Lung microvascular endothelial cell (primary cell): Measurements from ENCODE around the gene BCL10. TPM values are rescaled to one million over a fixed set of nuclear protein-coding genes. Genes with fewer than 3 reads are reported as not detected.
"Not testable (repeated sequence)": the region's sequence is repeated elsewhere in the genome, so short reads cannot be mapped to it uniquely, and the experiment has no call there.

Experiments
- DNase-seq, 2 donors: peaks; one replicate each; pipeline versions ENCODE4 v3.0.0 to v3.0.0-alpha.2; 2010; ENCODE audit warnings: low read depth in 2 of 2
- total RNA-seq: library from RNA; depleted of rRNA; stranded (reverse); fragments of >200 nt; gene quantifications from 2 replicates; pipeline ENCODE4 v1.2.1, GENCODE V29; 2014

The BCL10 gene
- total RNA-seq, 1 donor from 2014 or later = 92.5 TPM

- no peak for DNase-seq
Observed at GRCh38 chr1:85268801-85269585, 7.4 kb downstream of the BCL10 start.

GRCh38 chr1:85267313-85267712 lies 9.1 kb downstream of the BCL10 start:
- DNase-seq = no peak

- DNase-seq = no peak
Observed at GRCh38 chr1:85264150-85264549, 12.3 kb downstream of the BCL10 start.

- no peak for DNase-seq
Observed at GRCh38 chr1:85262985-85263384, 13.4 kb downstream of the BCL10 start.

DNA sequence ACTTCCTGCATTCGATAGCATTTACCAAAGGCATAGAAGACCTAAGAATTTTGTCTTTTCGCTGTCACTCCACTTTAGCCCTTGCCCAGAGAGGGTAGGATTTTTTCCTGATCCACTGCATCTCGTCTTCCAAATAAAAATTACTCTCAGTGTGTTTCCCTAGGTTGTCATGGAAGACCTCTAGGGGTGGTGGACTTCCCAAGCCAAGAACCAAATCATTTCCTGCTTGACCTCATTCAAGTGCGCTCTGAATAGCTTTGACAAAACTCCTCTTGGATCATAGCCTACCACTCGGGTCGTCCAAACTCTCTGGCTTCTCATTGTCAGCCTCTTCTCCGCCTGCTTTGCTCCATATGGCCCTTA lies 16.5 kb downstream of the BCL10 start:
- DNase-seq = peak; percentile 28 to 86

GRCh38 chr1:85259118-85259911 lies 17.1 kb downstream of the BCL10 start, which contains the start of gene C1orf52:
Gene C1orf52, minus strand, starts transcription at chr1:85259662. Its CDS starts 29 bp downstream, at chr1:85259633.
- peak; percentile 94 to 95 for DNase-seq

- DNase-seq = no peak
Observed at GRCh38 chr1:85258536-85259117, 17.8 kb downstream of the BCL10 start.

DNA sequence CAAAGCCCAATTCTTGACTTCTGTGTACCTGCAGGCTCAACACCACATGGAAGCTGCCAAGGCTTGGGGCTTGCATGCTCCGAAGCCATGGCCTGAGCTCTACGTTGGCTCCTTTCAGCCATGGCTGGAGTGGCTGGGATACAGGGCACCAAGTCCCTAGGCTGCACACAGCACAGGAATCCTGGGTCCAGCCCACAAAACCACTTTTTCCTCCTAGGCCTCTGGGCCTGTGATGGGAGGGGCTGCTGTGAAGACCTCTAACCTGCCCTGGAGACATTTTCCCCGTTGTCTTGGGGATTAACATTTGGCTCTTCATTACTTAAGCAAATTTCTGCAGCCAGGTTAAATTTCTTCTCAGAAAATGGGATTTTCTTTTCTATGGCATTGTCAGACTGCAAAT lies 27.4 kb downstream of the BCL10 start:
- not testable (repeated sequence) for DNase-seq

DNA sequence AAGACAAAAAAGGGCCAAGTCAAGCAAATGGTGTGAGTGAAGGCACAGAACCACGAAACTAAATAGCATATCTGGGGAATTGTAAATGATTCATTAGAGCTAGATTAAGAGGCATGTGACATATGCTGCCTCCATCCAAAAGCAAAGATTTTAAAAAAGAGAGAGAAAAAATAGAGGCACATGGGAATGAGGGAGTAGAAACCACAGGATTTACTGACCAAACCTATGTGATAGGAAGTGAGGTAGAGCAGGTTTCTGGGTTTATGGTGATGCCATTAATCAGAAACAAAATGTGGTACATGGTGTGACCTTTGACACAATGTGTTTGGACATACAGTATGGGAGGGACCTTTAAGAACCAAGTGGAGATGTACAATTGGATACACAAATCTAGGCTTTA lies 30.5 kb downstream of the BCL10 start:
- DNase-seq = no peak

GRCh38 chr1:85245456-85245855 lies 31.0 kb downstream of the BCL10 start:
- DNase-seq = no peak

DNA sequence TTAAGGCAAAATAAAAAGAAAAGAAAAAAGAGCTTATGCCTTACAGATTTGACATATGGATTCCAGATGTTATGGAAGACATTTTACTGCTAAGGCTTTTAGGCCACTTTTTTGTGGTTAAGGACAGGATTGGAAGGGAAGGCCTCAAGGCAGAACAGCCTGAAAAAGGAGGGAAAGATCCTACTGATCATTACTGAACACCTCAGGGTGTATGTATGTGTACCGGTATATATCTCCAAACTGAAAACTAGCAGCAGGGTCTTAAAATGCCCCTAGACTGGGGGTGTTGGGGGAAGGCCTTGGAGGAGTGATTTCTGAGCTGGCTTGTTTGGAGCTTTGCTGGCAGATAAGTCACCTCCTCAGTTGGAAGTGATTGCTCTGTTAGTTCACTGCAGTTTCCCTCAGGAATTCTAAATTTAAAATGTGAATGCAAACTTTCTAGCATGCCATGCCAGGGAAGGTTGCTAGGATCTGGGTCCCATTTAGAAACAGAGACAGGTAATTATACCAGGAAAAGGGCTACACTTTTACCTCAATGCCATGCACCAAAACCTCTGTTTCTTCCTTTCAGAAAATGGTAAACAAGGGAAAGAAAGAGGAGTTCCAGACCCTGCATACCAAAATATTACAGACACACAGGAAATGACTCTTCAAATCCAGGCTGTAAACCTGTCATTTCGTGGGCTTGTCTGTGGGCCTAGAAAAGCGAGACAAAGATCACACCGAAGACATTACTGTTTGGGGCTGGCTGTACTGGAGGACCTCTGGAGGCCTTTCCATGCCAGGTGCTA lies 32.0 kb downstream of the BCL10 start:
- DNase-seq = peak; percentile 28 to 45

- DNase-seq = no peak
Observed at GRCh38 chr1:85243372-85243771, 33.1 kb downstream of the BCL10 start.

DNA sequence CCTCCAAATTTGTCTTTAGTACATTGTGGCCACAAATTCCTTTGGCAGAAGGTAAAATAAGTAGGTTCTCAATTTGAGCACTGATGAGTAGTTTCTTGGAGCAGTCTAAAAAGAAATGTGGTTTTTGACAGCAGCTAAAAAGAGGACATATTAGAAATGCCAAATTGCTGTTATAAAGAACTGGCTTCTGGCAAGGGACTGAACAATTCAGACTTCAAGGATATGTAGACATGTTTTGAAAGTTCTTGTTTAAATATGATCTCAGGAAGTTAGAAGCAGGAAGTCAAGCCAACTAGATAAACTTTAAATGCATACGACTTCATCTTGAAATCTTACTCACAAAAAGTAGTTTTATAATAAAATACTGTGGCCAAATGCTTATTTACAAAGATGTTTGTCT lies 35.8 kb downstream of the BCL10 start:
- DNase-seq = peak in 1 of 2 donors; percentile 14

DNA sequence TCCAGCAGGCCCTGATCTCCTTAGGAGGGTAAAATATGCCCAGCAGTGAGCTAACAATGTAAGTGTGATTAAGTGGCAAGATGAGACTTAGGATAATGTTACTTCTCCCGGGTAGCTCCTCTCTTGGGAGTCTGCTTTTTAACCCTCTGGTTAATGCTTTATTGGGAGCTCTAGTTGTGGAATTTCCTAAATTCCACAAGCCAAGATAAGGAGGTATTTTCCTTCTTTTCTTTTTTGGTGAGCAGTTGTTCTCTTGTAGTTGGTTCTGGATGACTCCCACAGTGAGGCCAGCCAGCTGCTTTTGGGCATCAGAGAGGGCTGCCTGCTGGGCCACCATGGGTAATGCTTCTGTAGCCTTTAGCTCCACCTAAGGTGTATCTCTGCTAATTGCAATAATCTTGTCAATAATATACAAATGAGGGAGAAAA lies 36.2 kb downstream of the BCL10 start:
- DNase-seq = peak in 1 of 2 donors; percentile 23

DNA sequence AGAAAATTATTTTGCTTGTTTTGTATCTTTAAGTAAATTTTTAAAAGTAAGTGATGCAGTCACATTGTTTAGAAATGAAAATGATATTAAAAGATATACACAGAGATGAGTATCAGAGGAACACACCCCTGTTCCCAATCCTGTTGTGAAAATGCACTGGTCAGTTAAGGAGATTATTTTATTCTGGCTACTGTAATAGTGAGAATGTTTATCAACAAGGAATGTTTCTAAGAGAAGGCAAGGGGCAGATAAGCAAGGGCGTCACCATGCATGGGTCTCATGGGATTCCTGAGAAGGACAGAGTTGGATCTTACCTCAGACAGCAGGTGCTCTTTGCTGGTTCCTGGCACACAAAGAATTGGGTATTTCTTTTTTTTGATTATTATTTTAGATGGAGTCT lies 38.8 kb downstream of the BCL10 start:
- DNase-seq = no peak

GRCh38 chr1:85230305-85230977 lies 46.0 kb downstream of the BCL10 start:
- DNase-seq = no peak

GRCh38 chr1:85229574-85230097 lies 46.8 kb downstream of the BCL10 start:
- no peak for DNase-seq

GRCh38 chr1:85228972-85229371 lies 47.5 kb downstream of the BCL10 start:
- DNase-seq = no peak

- no peak for DNase-seq
Observed at GRCh38 chr1:85225624-85226380, 50.6 kb downstream of the BCL10 start.
